PC-9 (cell line): ENCODE data around the gene SHROOM4. TPM values are rescaled to one million over a fixed set of nuclear protein-coding genes. Genes with fewer than 3 reads are reported as not detected.

Source experiments
- BruUV-seq: library from RNA; stranded (reverse); fragments of 400-500 nt; replicated peaks from 2 replicates; lab custom pipeline; 2021; lab: Mats Ljungman, UMichigan
- CTCF ChIA-PET: fragments of 300-600 bp; sonication (Branson Sonifier 250); formaldehyde crosslinking; loops from one replicate; lab custom pipeline; 2022; ENCODE audit warnings: antibody characterized with exemption; lab: Charles Lee
- POLR2A ChIA-PET: fragments of 300-600 bp; sonication (Branson Sonifier 250); formaldehyde crosslinking; loops from one replicate; lab custom pipeline; 2022; ENCODE audit warnings: antibody characterized with exemption; ENCODE audit not compliant: unreplicated experiment; lab: Charles Lee
- DNase-seq, 2 experiments: peaks; one replicate each; pipeline versions ENCODE4 v3.0.0 to v3.0.0-alpha.2; 2015 to 2022; ENCODE audit warnings: mixed read lengths in 1 of 2
- H2AFZ ChIP-seq: fragments of 200-600 bp; sonication (generic); 2 replicates; pipeline ENCODE4 v1.8.1; 2017; ENCODE audit warnings: antibody characterized with exemption
- H3F3A ChIP-seq: fragments of 200-600 bp; sonication (generic); 2 replicates; pipeline ENCODE4 v1.8.1; 2017; ENCODE audit warnings: antibody characterized with exemption, mild to moderate bottlenecking, low read depth; ENCODE audit not compliant: insufficient read depth
- H3K27ac ChIP-seq: fragments of 200-600 bp; sonication (generic); 2 replicates; pipeline ENCODE4 v1.6.1; 2016; ENCODE audit warnings: mixed run types
- H3K27me3 ChIP-seq: fragments of 200-600 bp; sonication (generic); 2 replicates; pipeline ENCODE4 v1.6.1; 2016; ENCODE audit warnings: low read depth, mixed run types; ENCODE audit not compliant: insufficient read depth
- H3K36me3 ChIP-seq: fragments of 200-600 bp; sonication (generic); 2 replicates; pipeline ENCODE4 v1.6.1; 2016; ENCODE audit warnings: low read depth, mixed run types
- H3K4me1 ChIP-seq: fragments of 200-600 bp; sonication (generic); replicated peaks from 2 replicates; pipeline ENCODE4 v1.6.1; 2016; ENCODE audit warnings: mixed run types; ENCODE audit not compliant: insufficient read depth
- H3K4me2 ChIP-seq: fragments of 200-600 bp; sonication (generic); 2 replicates; pipeline ENCODE4 v1.6.1; 2017; ENCODE audit warnings: mixed run types
- H3K4me3 ChIP-seq: fragments of 200-600 bp; sonication (generic); 2 replicates; pipeline ENCODE4 v1.6.1; 2016; ENCODE audit warnings: mixed run types
- H3K79me2 ChIP-seq: fragments of 200-600 bp; sonication (generic); 2 replicates; pipeline ENCODE4 v1.6.1; 2017; ENCODE audit warnings: low read depth, mixed run types
- H3K9me2 ChIP-seq: fragments of 200-600 bp; sonication (generic); 2 replicates; pipeline ENCODE4 v1.8.1; 2017; ENCODE audit warnings: mild to moderate bottlenecking; ENCODE audit not compliant: insufficient read depth
- H3K9me3 ChIP-seq: fragments of 200-600 bp; sonication (generic); 2 replicates; pipeline ENCODE4 v1.8.1; 2016; ENCODE audit warnings: low read depth; ENCODE audit not compliant: insufficient read depth
- H4K20me1 ChIP-seq: fragments of 200-600 bp; sonication (generic); 2 replicates; pipeline ENCODE4 v1.8.1; 2017; ENCODE audit not compliant: insufficient read depth
- CTCF ChIP-seq: fragments of 200-600 bp; sonication (generic); conservative IDR thresholded peaks from 2 replicates; pipeline ENCODE4 v1.6.1; 2017; ENCODE audit warnings: mixed run types, antibody characterized with exemption, mild to moderate bottlenecking, moderate library complexity
- EZH2 ChIP-seq: fragments of 200-600 bp; sonication (generic); IDR thresholded peaks from 2 replicates; pipeline ENCODE4 v1.8.0; 2017; ENCODE audit warnings: antibody characterized with exemption, low read depth
- intact Hi-C: fragments of 100-400 bp; cut with micrococcal nuclease; formaldehyde crosslinking; loops from one replicate; pipeline ENCODE4 v1.10.0; 2022; ENCODE audit not compliant: unreplicated experiment
- total RNA-seq: library from RNA; stranded (reverse); gene quantifications from 2 replicates; pipeline ENCODE4 v1.2.3, GENCODE V29; 2021

The SHROOM4 gene
- total RNA-seq, 1 experiment from 2014 or later: 1.1 TPM

GRCh38 chrX:50579955-50580354 lies 234.0 kb downstream of the SHROOM4 start:
- intact Hi-C loops: loop anchor here (5.0 kb wide), 1 partner anchor 663 kb away; no protein-coding TSS in a partner anchor
- Histone ChIP-seq H3K27ac (no peak overlapping the region), H2AFZ (no peak overlapping the region), H3K9me2 (no peaks in the 10 kb centered on the region), H3K79me2 (no peaks in the 10 kb centered on the region), H3K27me3 (no peaks in the 10 kb centered on the region), H3K9me3 (no peaks in the 10 kb centered on the region), H3K36me3 (no peaks in the 10 kb centered on the region), H4K20me1 (no peaks in the 10 kb centered on the region), H3F3A (no peaks in the 10 kb centered on the region), H3K4me1 (no peaks in the 10 kb centered on the region), H3K4me3 (no peak overlapping the region), H3K4me2 (no peak overlapping the region)
- POLR2A ChIA-PET: no interaction called here
- peak; percentile 7 to 35 for DNase-seq
- CTCF ChIA-PET: no interaction called here
- BruUV-seq: no TSS peak
- TF ChIP-seq EZH2: no peak
- TF ChIP-seq CTCF: peak; percentile 44; the same call in 1 of the 2 replicates

DNA sequence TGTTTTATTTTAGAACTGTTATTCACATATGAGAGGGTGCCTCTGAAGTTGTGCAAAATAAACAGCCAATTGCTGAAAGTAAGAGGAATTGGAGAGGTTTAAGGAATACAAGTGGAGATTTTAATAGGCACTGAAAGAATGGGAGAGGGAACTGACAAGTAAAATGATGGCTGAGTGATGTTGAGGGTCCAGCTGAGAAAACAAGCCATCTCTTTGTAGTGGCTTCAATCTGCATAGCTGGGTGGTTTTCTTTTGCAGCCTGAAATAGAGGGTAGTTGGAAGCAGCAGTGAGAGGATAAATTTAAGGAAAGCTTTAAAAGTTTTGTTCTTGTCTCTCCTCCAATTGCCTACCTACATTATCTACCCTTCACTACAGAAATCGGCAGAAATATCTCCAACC lies 236.7 kb downstream of the SHROOM4 start:
- no TSS peak for BruUV-seq
- CTCF ChIA-PET: no interaction called here

GRCh38 chrX:50567636-50568035 lies 246.4 kb downstream of the SHROOM4 start:
- Histone ChIP-seq H3K4me1 (no peaks in the 10 kb centered on the region), H3K27me3 (no peaks in the 10 kb centered on the region), H3K9me3 (no peaks in the 10 kb centered on the region), H3K4me3 (no peak overlapping the region), H3K79me2 (no peaks in the 10 kb centered on the region), H3K27ac (no peak overlapping the region), H3F3A (no peaks in the 10 kb centered on the region), H3K36me3 (no peaks in the 10 kb centered on the region), H2AFZ (no peak overlapping the region), H3K4me2 (no peak overlapping the region), H3K9me2 (no peaks in the 10 kb centered on the region), H4K20me1 (no peaks in the 10 kb centered on the region)
- CTCF ChIA-PET: no interaction called here
- no peak for DNase-seq
- no TSS peak for BruUV-seq
- intact Hi-C loops: no loop called here
- POLR2A ChIA-PET: no interaction called here
- TF ChIP-seq EZH2 (no peak), CTCF (no peak)

More for the DNA sequence above, 236.7 kb downstream of the SHROOM4 start:
- H4K20me1 ChIP-seq: no peaks in the 10 kb centered on the region
- intact Hi-C loops: no loop called here
- DNase-seq: no peak
- H3K36me3 ChIP-seq: no peaks in the 10 kb centered on the region
- no peaks in the 10 kb centered on the region for H3F3A ChIP-seq
- POLR2A ChIA-PET: no interaction called here
- H3K27me3 ChIP-seq: no peaks in the 10 kb centered on the region
- H3K4me2 ChIP-seq: no peak overlapping the region
- no peaks in the 10 kb centered on the region for H3K79me2 ChIP-seq
- H3K9me3 ChIP-seq: no peaks in the 10 kb centered on the region
- H3K9me2 ChIP-seq: no peaks in the 10 kb centered on the region
- no peak overlapping the region for H2AFZ ChIP-seq
- TF ChIP-seq CTCF: no peak
- TF ChIP-seq EZH2: no peak
- no peak overlapping the region for H3K27ac ChIP-seq
- H3K4me1 ChIP-seq: no peaks in the 10 kb centered on the region
- no peak overlapping the region for H3K4me3 ChIP-seq
